H1 (cell line): ENCODE results near the gene GFY. TPM values are rescaled to one million over a fixed set of nuclear protein-coding genes. Genes with fewer than 3 reads are reported as not detected.

Source experiments
- FOSL1 ChIP-seq: IDR thresholded peaks from 2 replicates; pipeline ENCODE4 v1.6.1; 2011; ENCODE audit warnings: mild to moderate bottlenecking, low read depth, low read length, moderate library complexity; ENCODE audit not compliant: insufficient read depth
- KDM4A ChIP-seq: IDR thresholded peaks from one replicate; pipeline ENCODE4 v1.7.1; 2012; ENCODE audit warnings: low read depth, mild to moderate bottlenecking, moderate library complexity, low read length, inconsistent platforms; ENCODE audit not compliant: severe bottlenecking
- MAFK ChIP-seq: IDR thresholded peaks from 2 replicates; pipeline ENCODE4 v1.6.1; 2012; ENCODE audit warnings: low read depth, mild to moderate bottlenecking, improper control_type of control experiment, low read length
- RAD21 ChIP-seq, 2 experiments: IDR thresholded peaks in 1 of 2; conservative IDR thresholded peaks in 1 of 2; 2 replicates each; pipeline ENCODE4 v1.6.1; 2011; ENCODE audit warnings: low read depth in 2 of 2, low read length in 2 of 2, improper control_type of control experiment in 1 of 2, inconsistent platforms in 1 of 2, mild to moderate bottlenecking in 1 of 2, moderate library complexity in 1 of 2
- RXRA ChIP-seq: IDR thresholded peaks from 2 replicates; pipeline ENCODE4 v1.6.1; 2011; ENCODE audit warnings: low read depth, mild to moderate bottlenecking, low read length, moderate library complexity; ENCODE audit not compliant: insufficient read depth
- TEAD4 ChIP-seq: IDR thresholded peaks from 2 replicates; pipeline ENCODE4 v1.6.1; 2012; ENCODE audit warnings: low read depth, low read length, inconsistent platforms, mixed read lengths
- ZNF274 ChIP-seq: IDR thresholded peaks from 2 replicates; pipeline ENCODE4 v1.7.0; 2012; ENCODE audit warnings: low read length, borderline replicate concordance; ENCODE audit errors: extremely low read depth
- polyA plus RNA-seq, 7 experiments: library from polyadenylated mRNA; depleted of rRNA in 3 of 7; stranded (reverse) in 5 of 7; unstranded in 2 of 7; fragments of >200 nt in 5 of 7; fragments of 200-250 nt in 2 of 7; gene quantifications; 1 replicate in 5 of 7; 2 replicates in 1 of 7; 4 replicates in 1 of 7; pipeline versions ENCODE4 v1.2.1 to v1.2.3, GENCODE V29; 2011 to 2013; ENCODE audit warnings: missing spikeins in 2 of 7, mixed read lengths in 2 of 7
- total RNA-seq: library from RNA; stranded (reverse); fragmentation: NEBNext Ultra II Directional; extraction: Animal tissue kit (Norgen Biotek cat#: 25700); gene quantifications from 2 replicates; pipeline ENCODE4 v1.2.1, GENCODE V29; 2021
- TF ChIP-seq, protein P1 (sequence below): IDR thresholded peaks from 2 replicates; pipeline ENCODE4 v1.6.1; 2012; ENCODE audit warnings: inconsistent platforms

Gene GFY
- total and polyA plus RNA-seq, 2 of the 8 experiments (the other 6 are each of a cell fraction or from before 2014, with no cell fraction given) = 0.68 to 0.93 TPM

DNA sequence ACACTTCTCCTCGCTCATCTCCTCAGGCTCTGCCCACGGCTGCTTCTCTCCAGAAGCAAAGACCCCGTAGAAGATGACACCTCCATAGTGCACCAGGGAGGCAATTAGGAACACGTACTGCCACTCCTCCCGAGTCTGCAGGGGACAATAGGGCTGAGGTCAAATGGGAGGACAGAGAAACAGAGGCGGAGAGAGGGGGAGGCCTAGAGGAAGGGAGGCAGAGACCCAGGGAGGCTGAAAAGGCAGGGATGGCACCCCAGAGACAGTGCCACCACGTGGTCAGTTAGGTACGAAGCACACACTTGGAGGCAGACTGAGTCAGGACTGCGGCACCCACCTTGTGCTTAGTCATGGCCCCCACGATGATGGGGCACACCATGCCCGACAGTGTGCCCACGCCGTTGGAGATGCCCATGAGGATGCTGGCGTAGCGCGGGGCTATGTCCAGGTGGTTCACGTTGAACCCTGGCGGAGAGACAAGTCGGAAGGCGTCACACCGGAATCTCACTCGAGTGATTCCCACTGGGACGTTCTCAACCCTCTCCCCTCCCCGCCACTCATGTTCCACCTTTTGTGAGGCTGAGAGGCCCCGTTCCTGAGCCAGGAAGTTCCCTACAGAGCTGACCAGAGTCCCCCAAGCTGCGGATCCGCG lies 5.6 kb downstream of the GFY start (continued):
- TF ChIP-seq ZNF274 = no peak
- TF ChIP-seq FOSL1 = no peak
- no peak for TF ChIP-seq KDM4A
- TF ChIP-seq TEAD4 = no peak
- TF ChIP-seq, protein P1, sequence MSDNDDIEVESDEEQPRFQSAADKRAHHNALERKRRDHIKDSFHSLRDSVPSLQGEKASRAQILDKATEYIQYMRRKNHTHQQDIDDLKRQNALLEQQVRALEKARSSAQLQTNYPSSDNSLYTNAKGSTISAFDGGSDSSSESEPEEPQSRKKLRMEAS = peak; percentile 95
- no peak for TF ChIP-seq RXRA
- TF ChIP-seq RAD21 (IDR thresholded peaks at IDR 0.05 in 1 of 2, conservative IDR thresholded peaks at IDR 0.05 in 1 of 2; ENCODE audit: low read depth in 2 of 2, low read length in 2 of 2) = peak; percentile 32 to 49
- peak; percentile 62; the same call in 1 of the 2 replicates for TF ChIP-seq MAFK
